ENCODE data around the gene QSOX2. TPM values are rescaled to one million over a fixed set of nuclear protein-coding genes. Genes with fewer than 3 reads are reported as not detected.

QSOX2 gene
- total RNA-seq, 1 experiment from 2014 or later: 34.6 TPM

DNA sequence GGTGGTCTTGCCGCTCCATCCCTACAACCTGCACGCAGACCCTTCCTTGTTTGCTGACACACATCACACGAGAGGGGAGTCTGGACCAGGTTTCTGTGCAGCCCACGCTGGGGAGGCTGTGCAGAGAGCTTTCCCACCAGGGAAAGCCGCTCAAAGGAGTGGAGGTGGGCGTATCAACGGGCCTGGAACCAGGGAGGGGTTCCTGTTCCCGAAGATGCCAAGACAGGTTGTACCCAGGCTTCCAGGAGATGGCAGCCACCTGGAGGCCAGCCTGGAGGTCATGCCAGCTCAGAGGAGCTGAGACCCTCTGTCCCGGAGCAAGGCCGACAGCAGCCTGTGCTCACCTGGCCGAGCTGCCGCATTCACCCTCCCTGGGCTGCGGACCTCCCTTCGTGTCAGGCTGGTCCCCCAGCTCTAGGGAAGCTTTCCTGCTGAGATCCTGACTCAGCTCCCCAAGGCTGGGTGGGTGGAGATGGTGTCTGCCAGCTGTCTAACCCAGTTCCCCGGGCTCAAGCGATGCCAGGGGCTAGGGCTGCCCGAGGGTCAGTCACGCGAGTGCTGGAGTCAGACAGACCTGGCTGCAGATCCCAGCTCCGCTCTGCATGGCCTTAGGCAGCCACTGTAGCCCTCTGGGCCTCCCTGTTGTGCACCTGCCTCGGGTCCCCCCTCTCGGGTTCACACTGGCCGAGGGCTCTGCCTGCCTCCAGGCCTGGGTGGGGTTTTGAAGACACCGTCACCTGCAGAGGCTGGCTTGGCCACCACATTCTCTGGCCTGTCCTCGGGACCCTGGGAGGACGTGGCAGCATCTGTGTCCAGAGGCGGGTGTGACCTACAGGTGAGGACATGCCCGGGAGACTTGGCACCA is 28.5 kb upstream of the QSOX2 start:
- Histone ChIP-seq H3K27ac (ENCODE audit: low read depth, low read length) (no peak overlapping the region), H3K27me3 (ENCODE audit: insufficient read depth, low read length) (no peaks in the 10 kb centered on the region), H3K79me2 (ENCODE audit: insufficient read depth, low read length) (no peaks in the 10 kb centered on the region), H3K9ac (ENCODE audit: low read length) (no peak overlapping the region), H3K4me1 (ENCODE audit: control insufficient read depth in 1 of 2, insufficient read depth in 2 of 2, low read length in 2 of 2) (no peaks in the 10 kb centered on the region), H3K36me3 (ENCODE audit: control insufficient read depth in 1 of 2, insufficient read depth in 2 of 2, low read length in 2 of 2) (no peaks in the 10 kb centered on the region), H3K4me3 (replicated peaks in 1 of 2; ENCODE audit: low read depth in 1 of 2, low read length in 2 of 2) (no peak overlapping the region), H2AFZ (ENCODE audit: low read depth, low read length, poor library complexity, severe bottlenecking) (no peak overlapping the region), H4K20me1 (ENCODE audit: insufficient read depth) (no peaks in the 10 kb centered on the region), H3K4me2 (ENCODE audit: low read length) (no peak overlapping the region), H3K9me2 (ENCODE audit: insufficient read depth) (no peaks in the 10 kb centered on the region), H3K9me3 (ENCODE audit: control insufficient read depth in 1 of 2, insufficient read depth in 1 of 2, low read depth in 1 of 2, low read length in 2 of 2) (no peaks in the 10 kb centered on the region)
- no peak for DNase-seq (ENCODE audit: low read depth, low spot score)
- intact Hi-C loops (cut with micrococcal nuclease): no loop called here
- POLR2A ChIA-PET: no interaction called here
- CTCF ChIA-PET: no interaction called here
- BruUV-seq (replicated peaks): no TSS peak
- RAD21 ChIA-PET (ENCODE audit: low non-redundant PET in 1 of 2, low total read pairs in 2 of 2, uncharacterized antibody in 2 of 2, unreplicated experiment in 2 of 2): no interaction called here
- TF ChIP-seq SIN3A (IDR thresholded peaks at IDR 0.05; ENCODE audit: low read depth) (no peak), ZBTB33 (IDR thresholded peaks at IDR 0.05; ENCODE audit: extremely low read depth, insufficient replicate concordance, low read length) (no peak), CBX3 (IDR thresholded peaks at IDR 0.05; ENCODE audit: low read depth) (no peak), ZFX (IDR thresholded peaks at IDR 0.05) (no peak), SRF (IDR thresholded peaks at IDR 0.05; ENCODE audit: low read depth) (no peak), ELF1 (IDR thresholded peaks at IDR 0.05; ENCODE audit: borderline replicate concordance, low read depth) (no peak), REST (IDR thresholded peaks at IDR 0.05; ENCODE audit: low read depth) (no peak)
- TF ChIP-seq, protein P1, sequence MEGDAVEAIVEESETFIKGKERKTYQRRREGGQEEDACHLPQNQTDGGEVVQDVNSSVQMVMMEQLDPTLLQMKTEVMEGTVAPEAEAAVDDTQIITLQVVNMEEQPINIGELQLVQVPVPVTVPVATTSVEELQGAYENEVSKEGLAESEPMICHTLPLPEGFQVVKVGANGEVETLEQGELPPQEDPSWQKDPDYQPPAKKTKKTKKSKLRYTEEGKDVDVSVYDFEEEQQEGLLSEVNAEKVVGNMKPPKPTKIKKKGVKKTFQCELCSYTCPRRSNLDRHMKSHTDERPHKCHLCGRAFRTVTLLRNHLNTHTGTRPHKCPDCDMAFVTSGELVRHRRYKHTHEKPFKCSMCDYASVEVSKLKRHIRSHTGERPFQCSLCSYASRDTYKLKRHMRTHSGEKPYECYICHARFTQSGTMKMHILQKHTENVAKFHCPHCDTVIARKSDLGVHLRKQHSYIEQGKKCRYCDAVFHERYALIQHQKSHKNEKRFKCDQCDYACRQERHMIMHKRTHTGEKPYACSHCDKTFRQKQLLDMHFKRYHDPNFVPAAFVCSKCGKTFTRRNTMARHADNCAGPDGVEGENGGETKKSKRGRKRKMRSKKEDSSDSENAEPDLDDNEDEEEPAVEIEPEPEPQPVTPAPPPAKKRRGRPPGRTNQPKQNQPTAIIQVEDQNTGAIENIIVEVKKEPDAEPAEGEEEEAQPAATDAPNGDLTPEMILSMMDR (IDR thresholded peaks at IDR 0.05 in 2 of 3, conservative IDR thresholded peaks at IDR 0.05 in 1 of 3; ENCODE audit: borderline replicate concordance in 1 of 3, insufficient read depth in 1 of 3, low read depth in 2 of 3, low read length in 2 of 3): no peak
- no peak for ATAC-seq
